NCI-H2029 (cell line): Measurements from ENCODE around the gene NPHS1.
A peak's percentile ranks its signal among the peaks of the same experiment; 100 is the strongest.
"Not testable (repeated sequence)": the region's sequence is repeated elsewhere in the genome, so short reads cannot be mapped to it uniquely, and the experiment has no call there.

Experiments used
- DNase-seq: peaks from one replicate; lab custom pipeline; 2025; lab: John Stamatoyannopoulos, UW

NPHS1 gene, protein sequence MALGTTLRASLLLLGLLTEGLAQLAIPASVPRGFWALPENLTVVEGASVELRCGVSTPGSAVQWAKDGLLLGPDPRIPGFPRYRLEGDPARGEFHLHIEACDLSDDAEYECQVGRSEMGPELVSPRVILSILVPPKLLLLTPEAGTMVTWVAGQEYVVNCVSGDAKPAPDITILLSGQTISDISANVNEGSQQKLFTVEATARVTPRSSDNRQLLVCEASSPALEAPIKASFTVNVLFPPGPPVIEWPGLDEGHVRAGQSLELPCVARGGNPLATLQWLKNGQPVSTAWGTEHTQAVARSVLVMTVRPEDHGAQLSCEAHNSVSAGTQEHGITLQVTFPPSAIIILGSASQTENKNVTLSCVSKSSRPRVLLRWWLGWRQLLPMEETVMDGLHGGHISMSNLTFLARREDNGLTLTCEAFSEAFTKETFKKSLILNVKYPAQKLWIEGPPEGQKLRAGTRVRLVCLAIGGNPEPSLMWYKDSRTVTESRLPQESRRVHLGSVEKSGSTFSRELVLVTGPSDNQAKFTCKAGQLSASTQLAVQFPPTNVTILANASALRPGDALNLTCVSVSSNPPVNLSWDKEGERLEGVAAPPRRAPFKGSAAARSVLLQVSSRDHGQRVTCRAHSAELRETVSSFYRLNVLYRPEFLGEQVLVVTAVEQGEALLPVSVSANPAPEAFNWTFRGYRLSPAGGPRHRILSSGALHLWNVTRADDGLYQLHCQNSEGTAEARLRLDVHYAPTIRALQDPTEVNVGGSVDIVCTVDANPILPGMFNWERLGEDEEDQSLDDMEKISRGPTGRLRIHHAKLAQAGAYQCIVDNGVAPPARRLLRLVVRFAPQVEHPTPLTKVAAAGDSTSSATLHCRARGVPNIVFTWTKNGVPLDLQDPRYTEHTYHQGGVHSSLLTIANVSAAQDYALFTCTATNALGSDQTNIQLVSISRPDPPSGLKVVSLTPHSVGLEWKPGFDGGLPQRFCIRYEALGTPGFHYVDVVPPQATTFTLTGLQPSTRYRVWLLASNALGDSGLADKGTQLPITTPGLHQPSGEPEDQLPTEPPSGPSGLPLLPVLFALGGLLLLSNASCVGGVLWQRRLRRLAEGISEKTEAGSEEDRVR (N-terminal part only)

DNA sequence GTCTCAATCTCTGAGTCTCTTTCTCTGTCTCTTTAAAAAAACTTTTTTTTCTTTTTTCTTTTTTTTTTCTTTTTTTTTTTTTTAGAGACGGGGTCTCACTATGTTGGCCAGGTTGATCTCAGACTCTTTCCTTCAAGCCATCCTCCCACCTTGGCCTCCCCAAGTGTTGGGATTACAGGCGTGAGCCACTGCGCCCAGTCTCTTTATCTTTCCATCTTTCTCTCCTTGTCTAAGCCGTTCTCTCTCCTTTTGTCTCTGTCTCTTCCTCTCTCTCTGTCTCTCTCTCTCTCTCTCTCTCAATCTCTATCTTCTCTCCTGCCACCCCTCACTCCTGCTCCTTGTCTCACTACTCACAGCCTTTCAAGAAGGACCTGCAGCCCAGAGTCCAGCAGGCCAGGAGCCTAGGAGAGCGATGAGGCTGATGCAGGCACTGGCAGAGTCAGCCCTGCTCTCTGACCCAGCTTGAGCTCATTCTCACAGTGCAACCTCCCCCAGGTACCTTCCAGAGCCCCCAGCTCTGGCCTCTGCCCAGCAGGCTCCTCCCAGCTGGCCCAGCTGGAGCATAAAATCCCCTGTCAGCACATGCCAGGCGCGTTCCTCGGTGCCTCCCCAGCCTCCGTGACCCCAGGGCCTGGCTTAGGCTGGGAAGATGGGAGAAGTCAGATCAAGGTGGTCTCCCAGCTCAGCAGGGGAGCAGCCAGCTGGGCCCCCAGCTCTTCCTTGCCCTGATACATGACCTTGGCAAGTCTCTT lies at the start of gene NPHS1:
NPHS1 (minus strand) TSS at position 476 of the 752 bp plus-strand sequence. CDS start 667 bp downstream, outside the sequence.
- no peak for DNase-seq

DNA sequence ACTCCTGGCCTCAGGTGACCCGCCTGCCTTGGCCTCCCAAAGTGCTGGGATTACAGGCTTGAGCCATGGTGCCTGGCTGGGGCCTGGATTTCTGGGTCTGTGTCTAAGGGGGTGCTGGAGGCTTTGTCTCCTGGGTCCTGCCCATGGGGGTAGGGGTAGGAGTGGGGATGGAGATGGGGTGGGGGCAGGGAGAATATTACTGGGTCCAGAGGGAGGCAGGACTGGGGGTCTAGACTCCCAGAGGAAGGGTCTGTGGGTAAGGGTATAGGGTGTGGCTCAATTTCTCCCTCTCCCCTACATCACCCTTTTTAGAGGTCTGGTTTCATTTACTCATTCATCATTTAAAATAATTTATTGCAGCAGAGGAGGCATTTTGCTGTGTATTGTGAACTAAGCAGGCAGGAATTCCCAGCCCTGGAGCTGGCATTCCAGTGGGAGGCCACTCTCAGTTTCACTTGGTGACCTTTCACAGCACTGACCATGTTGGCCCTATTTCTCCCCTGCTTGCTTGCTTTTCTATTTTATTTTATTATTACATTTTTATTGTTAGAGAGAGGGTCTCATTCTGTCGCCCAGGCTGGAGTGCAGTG lies 48.8 kb upstream of the NPHS1 start:
- DNase-seq, result no peak

DNA sequence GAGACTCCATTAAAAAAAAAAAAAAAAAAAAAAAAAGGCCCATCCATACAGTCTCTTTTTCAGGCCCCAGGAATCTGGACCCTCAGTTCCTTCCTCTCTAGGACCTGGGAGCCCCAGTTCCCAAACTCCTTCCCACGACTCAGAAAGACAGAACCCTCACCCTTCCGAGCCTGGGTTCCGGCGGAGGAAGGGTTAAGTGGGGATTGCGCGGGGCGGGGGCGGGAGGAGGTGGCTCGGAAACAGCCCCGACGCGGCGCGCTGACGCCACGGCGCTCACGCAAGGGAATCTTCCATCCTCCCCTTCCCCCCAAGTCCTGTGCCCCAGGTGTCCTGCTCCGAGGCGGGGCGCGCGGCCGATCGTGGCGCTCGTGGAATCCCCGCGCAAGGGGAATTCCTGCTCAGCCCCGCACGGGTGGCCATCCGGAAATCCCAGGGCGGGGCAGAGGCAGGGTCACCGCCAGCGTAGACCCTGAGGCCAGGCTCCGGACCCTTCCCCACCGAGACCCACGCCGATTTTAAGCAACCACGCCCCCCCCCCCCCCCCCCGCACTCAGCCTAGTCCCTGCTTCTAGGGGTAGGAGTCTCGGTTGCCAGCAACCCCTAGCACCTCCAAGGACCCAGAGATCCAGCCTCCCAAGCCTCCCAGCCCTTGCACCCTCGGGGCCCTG lies 47.4 kb upstream of the NPHS1 start:
- peak; percentile 69 for DNase-seq

DNA sequence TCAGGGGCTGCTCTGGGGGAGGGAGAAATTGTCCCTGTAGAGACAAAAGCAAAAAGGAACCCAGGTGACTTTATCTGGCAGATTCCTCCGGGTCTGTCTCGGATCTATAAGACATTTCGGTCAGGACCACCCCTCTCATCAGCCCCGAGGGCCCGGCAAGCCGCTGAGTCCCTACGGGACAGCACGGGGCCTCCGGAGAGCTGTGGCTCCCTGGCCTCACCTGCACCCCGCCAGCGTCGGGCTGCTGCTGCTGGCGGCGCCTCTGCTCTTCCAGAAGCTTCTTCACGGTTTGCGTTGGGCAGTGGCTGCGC lies 46.1 kb upstream of the NPHS1 start:
- DNase-seq, result no peak

DNA sequence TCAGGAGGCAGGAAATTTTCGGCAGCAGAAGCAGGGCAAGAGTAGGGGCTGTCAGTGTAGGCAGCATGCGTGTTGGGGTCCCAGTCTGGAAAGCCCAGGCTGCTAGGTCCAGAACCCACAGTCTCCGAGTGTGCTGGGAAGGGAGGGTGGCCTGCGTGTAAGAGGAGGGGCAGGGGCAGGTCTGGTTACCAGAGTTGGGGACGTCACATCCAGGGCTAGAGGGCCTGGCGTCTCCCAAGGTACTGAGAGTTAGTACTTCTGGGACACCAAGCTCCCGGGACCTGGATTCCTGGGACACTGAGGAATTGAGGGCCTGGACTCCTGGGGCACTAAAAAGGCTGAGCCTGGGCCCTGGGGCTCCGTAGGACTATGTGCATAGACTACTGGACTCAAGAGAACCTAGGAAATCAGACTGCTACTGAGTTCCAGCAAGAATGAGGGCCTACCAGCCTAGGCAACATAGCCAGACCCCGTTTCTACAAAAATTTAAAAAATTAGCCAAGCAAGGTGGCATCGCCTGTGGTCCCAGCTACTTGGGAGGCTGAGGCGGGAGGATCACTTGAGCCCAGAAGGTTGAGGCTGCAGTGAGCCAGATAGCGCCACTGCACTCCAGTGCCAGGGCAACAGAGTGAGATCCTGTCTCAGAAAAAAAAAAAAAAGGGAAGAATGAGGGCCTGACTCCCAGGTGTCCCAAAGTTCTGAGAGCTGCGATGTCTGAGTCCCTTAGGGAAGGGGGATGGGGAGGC lies 45.6 kb upstream of the NPHS1 start:
- DNase-seq, result no peak

DNA sequence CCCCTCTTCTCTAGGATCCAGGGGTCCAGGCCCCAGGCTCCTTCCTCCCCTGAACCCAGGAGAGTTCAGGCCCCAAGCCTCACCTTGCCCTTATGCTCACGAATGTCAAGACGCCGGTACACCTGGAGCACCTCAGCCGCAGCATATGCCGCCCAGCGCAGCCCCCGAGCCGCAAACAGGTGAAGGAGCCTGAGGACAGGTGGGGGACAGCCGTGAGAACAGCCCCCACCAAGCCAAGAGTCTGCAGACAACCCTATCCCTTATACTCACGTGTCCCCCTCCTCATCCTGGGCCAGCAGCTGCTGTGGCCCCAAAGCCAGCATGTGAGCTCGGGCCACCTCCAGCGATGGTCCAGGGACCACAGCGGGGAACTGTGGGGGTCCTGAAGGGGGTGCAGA lies 44.3 kb upstream of the NPHS1 start:
- no peak for DNase-seq

DNA sequence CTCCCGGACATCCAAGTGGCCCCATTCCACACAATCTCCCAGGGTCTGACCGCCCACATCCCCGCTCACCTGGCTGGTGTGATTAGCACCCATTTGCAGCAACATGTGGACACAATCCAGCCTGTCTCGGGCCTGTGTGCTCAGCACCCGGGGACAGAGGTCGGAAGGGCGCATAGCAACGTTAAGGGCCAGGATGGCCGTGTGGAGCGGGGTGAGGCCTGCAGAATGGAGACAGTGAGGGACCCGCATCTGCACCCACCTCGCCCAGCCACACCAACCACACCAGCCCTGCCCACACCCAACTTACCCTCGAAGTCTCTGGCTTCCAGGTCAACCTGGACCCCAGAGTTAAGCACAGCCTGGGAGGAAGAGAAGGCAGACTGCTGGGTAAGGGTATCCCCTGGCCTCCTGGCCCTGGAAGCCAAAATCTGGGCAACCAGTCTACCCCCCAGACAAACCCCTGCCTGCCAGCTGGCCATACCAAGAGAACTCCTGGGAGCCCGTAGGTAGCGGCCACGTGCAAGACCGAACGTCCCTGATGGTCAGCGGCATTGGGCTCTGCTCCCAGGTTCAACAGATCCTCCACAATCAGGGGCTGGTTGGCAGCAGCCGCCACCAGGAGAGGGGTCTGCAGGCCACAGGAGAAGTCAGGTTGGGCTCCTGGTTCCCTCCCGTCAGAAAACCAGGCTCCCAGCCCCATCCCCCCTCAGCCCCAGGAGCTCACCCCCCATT lies 43.8 kb upstream of the NPHS1 start:
- no peak for DNase-seq

DNA sequence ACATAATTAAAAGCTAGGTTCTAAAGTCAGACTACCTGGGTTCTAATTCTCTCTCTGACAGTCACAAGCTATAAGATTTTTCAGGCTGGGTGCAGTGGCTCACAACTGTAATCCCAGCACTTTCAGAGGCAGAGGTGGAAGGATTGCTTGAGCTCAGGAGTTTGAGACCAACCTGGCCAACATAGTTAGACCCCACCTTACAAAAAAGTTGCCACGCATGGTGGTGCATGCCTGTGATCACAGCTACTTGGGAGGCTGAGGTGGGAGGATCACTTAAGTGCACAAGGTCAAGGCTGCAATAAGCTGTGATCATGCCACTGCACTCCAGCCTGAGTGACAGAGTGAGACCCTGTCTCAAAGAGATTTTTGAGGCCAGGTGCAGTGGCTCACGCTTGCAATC lies 42.0 kb upstream of the NPHS1 start:
- DNase-seq, result no peak

DNA sequence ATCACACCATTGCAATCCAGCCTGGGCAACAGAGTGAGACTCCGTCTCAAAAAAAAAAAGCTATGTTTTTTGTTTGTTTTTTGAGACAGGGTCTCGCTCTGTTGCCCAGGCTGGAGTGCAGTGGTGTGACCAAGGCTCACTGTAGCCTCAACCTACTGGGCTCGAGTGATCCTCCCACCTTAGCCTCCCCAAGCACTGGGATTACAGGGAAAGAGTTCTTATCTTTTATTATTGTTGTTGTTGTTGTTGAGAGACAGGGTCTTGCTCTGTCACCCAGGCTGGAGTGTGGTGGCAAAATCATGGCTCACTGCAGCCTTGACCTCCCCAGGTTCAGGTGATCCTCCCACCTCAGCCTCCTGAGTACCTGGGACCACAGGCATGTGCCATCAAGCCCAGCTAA lies 39.5 kb upstream of the NPHS1 start:
- not testable (repeated sequence) for DNase-seq

DNA sequence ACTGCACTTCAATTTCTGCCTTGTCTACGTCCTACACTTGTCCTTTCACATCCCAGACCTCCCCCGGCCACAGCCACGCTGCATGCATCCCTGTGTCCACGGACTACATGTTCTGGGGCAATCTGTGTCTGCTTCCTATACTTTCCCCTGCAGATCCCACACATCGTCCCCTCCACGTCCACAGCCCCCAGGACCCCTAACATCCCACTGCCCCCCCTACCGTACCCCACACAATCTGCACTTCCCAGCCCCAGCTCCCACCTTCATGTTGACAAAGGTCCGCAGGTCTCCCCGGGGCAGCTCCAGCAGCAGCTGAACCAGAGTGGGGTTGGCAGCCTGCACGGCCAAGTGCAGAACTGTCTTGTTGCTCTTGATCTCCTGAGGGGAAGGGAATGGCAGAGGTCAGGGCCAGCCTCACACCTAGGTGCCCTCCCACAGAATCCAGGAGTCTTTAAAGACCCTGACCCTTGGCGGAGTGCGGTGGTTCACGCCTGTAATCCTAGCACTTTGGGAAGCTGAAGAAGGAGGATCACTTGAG lies 37.9 kb upstream of the NPHS1 start:
- DNase-seq, result no peak

DNA sequence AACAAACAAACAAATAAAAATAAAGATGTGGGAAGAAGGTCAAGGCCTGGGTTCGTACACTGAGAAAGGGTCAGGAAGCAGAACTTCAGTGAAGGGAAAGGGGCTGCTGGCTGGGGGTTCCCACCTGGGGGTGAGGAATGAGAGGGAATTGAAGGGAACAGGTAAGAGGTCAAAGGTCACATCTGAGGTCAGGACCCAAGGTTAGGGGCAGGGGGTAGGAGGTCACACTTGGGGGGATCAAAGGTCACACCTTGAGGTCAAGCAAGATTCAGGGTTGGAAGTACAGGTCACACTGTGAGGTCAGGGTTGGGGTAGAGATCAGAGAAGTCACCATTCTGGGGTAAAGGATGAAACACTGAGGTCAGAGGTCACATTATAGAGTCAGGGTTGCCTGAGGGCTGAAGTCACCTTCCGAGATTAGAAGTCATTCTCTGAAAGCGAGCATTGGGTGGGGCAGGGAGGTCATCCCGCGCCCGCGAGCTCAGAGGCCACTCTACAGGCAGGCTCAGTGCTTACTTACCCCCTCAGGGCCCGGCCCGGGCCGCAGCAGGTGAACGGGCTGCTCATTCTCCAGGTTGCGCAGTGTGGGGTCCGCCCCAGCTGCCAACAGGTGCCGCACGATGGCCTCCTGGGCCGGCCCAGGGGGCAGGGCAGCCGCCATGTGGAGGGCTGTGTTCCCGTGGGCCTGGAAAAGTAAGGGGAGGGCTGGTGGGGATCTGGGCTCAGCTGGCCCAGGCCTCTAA lies 37.2 kb upstream of the NPHS1 start:
- no peak for DNase-seq

DNA sequence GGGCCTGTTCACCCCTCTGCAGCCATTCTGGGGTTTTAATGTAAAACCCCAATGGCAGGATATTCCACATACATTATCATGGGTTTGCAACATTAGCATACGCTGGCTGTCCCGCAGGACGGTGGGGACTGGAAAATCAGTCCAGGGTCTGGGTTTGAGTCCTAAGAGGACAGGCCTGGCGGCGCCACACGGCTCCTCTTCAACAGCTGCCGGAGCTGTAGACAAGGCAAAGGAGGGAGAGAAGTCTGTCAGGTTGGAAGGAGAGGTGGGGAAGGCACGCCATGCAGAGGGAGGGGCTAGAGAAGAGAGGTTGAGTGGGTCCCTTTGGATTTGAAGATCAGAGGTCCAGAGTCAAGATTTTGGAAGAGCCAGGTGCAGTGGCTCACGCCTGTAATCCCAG lies 36.1 kb upstream of the NPHS1 start:
- DNase-seq, result no peak

DNA sequence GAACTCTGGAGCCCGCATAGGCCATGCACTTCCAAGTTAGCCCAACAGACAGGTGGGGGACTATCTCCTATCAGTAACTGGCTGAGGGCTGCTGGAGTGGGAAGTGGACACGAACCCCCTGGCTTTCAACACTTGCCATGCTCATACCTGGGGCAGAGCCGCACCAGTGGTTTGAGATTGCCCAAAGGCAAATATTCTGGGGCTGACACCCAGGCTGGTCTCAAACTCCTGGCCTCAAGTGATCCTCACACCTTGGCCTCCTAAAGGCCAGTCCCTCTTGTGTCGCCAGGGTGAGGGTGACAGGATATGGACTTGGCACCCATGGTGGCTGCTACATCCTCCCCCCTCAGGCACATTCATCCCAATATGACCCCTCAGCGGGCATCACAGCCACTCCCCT lies 34.9 kb upstream of the NPHS1 start:
- no peak for DNase-seq

DNA sequence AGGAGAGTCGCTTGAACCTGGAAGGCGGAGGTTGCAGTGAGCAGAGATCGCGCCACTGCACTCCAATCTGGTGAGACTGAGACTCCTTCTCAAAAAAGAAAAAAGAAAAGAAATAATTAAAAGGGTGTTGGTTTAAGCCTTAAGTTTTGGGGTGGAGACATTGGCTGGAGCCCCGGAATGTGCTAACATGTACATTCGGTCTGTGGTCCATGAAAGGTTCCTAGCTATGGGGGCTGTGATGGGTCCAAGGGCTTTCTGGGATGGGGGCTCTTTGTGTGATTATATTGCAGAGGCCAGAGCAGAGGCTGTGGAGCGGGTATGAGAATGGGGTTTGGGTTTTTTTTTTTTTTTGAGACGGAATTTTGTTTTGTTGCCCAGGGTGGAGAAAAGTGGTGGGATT lies 33.6 kb upstream of the NPHS1 start:
- no peak for DNase-seq

DNA sequence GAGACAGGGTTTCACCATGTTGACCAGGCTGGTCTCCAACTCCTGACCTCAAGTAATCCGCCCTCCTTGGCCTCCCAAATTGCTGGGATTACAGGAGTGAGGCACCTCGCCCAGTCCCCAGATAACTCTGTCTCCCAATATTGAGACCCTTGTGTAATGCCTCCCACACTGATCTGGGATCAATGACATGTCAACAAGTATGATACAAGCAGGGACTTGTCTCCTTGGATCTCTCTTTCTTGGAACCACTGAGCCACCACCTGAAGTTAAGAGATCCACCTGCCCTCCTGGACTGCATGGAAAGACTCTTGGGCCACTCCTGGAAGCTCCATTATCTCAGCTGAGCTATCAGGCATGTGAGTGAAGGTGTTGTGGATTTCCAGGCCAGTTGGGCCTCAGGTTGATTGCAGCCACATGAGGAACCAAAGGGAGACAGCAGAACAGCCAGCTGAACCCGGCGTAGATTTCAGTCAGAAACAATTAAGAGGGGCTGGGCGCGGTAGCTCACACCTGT lies 33.0 kb upstream of the NPHS1 start:
- no peak for DNase-seq

DNA sequence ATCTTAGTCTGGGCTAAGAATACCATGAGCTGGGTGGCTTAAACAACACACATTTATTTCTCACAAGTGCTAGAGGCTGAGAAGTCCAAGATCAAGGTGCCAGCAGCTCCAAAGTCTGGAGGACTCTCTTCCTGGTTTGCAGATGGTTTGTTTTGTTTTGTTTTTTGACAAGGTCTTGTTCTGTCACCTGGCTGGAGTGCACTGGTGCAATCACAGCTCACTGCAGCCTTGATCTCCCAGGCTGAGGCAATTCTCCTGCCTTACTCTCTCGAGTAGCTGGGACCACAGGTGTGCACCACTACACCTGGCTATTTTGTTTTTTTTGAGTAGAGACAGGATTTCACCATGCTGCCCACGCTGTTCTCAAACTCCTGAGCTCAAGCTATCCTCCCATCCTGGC lies 31.6 kb upstream of the NPHS1 start:
- DNase-seq, result no peak

DNA sequence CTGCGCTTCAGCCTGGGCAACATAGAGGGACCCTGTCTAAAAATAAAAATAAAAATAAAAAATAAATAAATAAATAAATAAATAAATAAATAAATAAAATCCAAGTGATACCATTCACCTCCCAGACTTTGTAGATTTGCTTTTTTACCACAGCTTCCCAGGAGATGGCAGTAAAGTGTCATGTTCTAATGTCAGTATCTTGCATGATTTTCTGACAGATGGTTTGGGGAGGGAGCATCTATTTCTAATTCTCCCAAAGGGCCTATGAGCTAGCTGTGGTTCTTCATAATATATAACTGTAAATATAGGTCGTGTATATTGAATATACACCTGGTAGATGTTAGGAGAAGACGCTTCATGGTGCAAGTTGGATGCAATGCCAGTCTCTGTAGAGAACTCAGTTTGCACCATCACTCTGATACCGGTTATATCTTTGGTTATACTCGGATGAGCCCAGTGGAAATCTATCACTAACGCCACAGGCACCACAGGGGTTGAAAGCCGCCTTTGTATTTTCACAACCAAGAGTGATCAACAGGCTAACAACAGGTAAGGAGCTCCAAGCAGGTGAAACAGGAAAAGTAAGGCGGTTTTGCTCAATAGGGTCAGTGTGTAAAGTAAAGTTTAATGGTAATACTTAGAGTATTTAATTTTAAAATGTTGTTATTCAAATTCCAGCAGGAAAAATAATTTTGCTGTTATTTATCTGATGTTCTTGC lies 30.0 kb upstream of the NPHS1 start:
- peak; percentile 56 for DNase-seq

DNA sequence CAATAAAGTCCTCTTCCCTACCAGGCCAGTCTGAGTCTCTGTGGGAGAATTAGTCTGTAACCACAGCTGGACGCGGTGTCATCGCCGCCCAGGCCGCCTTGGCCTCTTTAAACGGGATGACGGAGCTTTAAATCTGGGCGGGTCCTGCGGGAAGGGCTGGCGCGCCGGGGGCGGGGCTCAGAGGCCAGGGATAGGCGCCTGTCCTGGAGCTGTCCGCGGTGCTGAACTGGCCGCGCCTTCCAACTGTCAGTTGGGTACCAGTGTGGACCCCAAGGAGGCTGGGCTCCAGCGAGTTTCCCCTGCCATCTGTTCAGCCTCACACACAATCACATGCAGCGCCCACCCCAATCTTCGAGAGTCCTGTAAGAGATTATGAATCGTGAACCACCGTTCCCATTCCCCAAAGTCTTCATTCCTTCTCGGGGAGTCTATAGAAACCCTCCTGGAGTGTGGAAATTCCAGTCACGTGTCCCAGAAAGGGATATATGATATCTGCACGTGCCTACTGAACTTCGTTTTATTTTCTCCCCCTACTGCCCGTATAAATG lies 27.5 kb upstream of the NPHS1 start:
- DNase-seq, result peak; percentile 79
